Measurements from ENCODE around the gene GAA.

Gene GAA

DNA sequence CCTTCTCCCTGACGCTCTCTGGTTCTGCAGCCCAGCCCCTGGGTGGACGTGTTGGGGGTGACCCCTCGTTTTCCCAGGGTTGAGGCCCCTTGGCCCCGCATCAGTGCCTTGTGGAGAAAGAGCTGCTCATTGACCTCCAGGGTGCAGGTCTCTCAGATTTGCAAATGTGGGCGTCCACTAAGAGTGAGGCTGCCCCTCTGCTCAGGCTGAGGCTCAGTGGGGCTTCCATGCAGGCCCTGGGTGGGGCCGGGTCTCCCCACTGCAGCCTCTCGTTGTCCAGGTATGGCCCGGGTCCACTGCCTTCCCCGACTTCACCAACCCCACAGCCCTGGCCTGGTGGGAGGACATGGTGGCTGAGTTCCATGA, 9.0 kb downstream of the GAA start:
- no peaks in the 10 kb centered on the region for H4K20me1 ChIP-seq (ENCODE audit: insufficient read depth, low read length, poor library complexity, severe bottlenecking)
- H3K9me2 ChIP-seq (replicated peaks; ENCODE audit: low read depth, low read length) = no peaks in the 10 kb centered on the region
- TF ChIP-seq, protein P1, sequence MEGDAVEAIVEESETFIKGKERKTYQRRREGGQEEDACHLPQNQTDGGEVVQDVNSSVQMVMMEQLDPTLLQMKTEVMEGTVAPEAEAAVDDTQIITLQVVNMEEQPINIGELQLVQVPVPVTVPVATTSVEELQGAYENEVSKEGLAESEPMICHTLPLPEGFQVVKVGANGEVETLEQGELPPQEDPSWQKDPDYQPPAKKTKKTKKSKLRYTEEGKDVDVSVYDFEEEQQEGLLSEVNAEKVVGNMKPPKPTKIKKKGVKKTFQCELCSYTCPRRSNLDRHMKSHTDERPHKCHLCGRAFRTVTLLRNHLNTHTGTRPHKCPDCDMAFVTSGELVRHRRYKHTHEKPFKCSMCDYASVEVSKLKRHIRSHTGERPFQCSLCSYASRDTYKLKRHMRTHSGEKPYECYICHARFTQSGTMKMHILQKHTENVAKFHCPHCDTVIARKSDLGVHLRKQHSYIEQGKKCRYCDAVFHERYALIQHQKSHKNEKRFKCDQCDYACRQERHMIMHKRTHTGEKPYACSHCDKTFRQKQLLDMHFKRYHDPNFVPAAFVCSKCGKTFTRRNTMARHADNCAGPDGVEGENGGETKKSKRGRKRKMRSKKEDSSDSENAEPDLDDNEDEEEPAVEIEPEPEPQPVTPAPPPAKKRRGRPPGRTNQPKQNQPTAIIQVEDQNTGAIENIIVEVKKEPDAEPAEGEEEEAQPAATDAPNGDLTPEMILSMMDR (conservative IDR thresholded peaks at IDR 0.05; ENCODE audit: low read length) = no peak
- TF ChIP-seq EZH2phosphoT487 (IDR thresholded peaks at IDR 0.05; ENCODE audit: borderline replicate concordance) = no peak
- no peak overlapping the region for H3K4me2 ChIP-seq (ENCODE audit: low read depth, low read length, poor library complexity, severe bottlenecking)
- no peaks in the 10 kb centered on the region for H3K79me2 ChIP-seq (ENCODE audit: insufficient read depth, low read length)
- no peaks in the 10 kb centered on the region for H3K9me3 ChIP-seq (ENCODE audit: insufficient read depth, low read depth, low read length)
- H2AFZ ChIP-seq (ENCODE audit: low read length) = no peak overlapping the region
- no peaks in the 10 kb centered on the region for H3K27me3 ChIP-seq (ENCODE audit: insufficient read depth, low read length, poor library complexity, severe bottlenecking)
- no peaks in the 10 kb centered on the region for H3K36me3 ChIP-seq (ENCODE audit: insufficient read depth, low read length)
- no peaks in the 10 kb centered on the region for H3F3A ChIP-seq (ENCODE audit: low read depth)
- no peak overlapping the region for H3K4me3 ChIP-seq (ENCODE audit: low read length, poor library complexity, severe bottlenecking)
- H3K9ac ChIP-seq (ENCODE audit: low read depth, low read length, poor library complexity, severe bottlenecking) = no peak overlapping the region
- no peaks in the 10 kb centered on the region for H3K4me1 ChIP-seq (ENCODE audit: insufficient read depth, low read length, poor library complexity, severe bottlenecking)

DNA sequence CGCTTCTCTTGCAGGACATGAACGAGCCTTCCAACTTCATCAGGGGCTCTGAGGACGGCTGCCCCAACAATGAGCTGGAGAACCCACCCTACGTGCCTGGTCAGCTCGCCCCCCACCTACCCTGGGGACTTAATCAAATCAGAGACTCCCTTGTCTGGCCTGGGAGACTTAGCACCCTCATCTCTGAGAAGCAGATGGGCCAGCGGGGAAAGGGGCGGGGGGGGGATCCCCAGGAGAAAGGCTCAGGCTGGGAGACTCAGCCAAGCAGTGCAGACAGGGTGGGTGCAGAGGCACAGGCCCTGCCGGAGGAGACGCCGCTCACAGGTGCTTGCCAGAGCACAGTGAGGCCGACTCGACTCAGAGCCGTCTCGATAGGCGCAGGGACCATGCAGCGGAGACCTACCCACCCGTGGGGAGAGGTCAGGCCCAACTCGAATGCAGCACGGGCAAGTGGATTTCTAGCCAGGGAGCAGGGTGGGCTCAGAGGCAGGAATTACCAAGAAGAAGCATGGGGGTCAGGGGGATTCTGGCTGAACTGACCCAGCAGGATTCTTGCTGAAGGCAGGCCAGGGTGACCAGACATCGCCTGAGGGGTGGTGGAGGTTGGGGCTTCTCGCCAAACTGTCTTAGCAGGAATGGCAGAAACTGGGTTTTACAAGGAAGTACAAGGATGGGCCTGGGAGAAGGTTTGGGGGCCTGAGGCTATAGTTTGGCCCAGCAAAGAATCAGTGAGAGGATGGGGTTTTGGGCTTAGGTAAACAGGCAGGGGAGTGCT, 9.7 kb downstream of the GAA start:
- H3K4me2 ChIP-seq (ENCODE audit: low read depth, low read length, poor library complexity, severe bottlenecking) = no peak overlapping the region
- no peaks in the 10 kb centered on the region for H3K79me2 ChIP-seq (ENCODE audit: insufficient read depth, low read length)
- H3K4me3 ChIP-seq (ENCODE audit: low read length, poor library complexity, severe bottlenecking) = no peak overlapping the region
- H3K4me1 ChIP-seq (ENCODE audit: insufficient read depth, low read length, poor library complexity, severe bottlenecking) = no peaks in the 10 kb centered on the region
- H3K9me3 ChIP-seq (ENCODE audit: insufficient read depth, low read depth, low read length) = no peaks in the 10 kb centered on the region
- no peaks in the 10 kb centered on the region for H3K9me2 ChIP-seq (replicated peaks; ENCODE audit: low read depth, low read length)
- H3K27me3 ChIP-seq (ENCODE audit: insufficient read depth, low read length, poor library complexity, severe bottlenecking) = no peaks in the 10 kb centered on the region
- no peak for TF ChIP-seq EZH2phosphoT487 (IDR thresholded peaks at IDR 0.05; ENCODE audit: borderline replicate concordance)
- TF ChIP-seq, protein P1 (conservative IDR thresholded peaks at IDR 0.05; ENCODE audit: low read length) = no peak
- H3F3A ChIP-seq (ENCODE audit: low read depth) = no peaks in the 10 kb centered on the region
- no peak overlapping the region for H2AFZ ChIP-seq (ENCODE audit: low read length)
- no peaks in the 10 kb centered on the region for H3K36me3 ChIP-seq (ENCODE audit: insufficient read depth, low read length)
- H4K20me1 ChIP-seq (ENCODE audit: insufficient read depth, low read length, poor library complexity, severe bottlenecking) = no peaks in the 10 kb centered on the region
- no peak overlapping the region for H3K9ac ChIP-seq (ENCODE audit: low read depth, low read length, poor library complexity, severe bottlenecking)

DNA sequence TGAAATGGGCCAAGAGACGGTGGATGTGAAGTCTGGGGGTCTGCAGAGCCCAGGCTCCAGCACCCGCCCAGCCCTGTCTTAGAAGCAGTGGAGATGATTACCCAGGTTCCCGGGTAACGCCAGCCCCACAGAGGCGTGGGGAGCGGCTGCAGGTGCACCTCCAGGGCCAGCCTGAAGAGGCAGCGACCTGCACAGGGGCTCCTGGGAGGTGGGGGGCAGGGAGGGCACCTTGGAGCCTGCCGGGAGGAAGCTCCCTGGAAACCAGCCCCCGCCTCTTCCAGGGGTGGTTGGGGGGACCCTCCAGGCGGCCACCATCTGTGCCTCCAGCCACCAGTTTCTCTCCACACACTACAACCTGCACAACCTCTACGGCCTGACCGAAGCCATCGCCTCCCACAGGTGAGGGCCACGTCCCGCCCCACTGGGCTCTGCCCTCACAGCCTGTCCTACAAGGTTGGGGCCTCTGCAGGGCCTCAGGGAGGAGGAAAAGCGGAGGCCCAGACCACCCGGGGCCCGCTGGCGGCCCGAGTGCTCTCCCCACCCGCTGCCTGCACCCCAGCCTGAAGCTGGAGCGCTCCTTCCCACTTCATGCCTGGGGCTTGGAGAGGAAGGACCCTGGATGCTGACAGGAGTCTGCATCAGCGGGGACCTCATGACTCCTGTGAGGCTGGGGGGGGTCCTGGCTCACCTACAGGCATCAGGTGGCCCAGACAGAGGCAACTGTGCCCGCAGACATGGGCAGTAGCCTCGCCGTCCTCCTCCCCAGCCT, 10.5 kb downstream of the GAA start:
- H3K9ac ChIP-seq (ENCODE audit: low read depth, low read length, poor library complexity, severe bottlenecking) = no peak overlapping the region
- H2AFZ ChIP-seq (ENCODE audit: low read length) = no peak overlapping the region
- no peaks in the 10 kb centered on the region for H3K4me1 ChIP-seq (ENCODE audit: insufficient read depth, low read length, poor library complexity, severe bottlenecking)
- no peak overlapping the region for H3K4me2 ChIP-seq (ENCODE audit: low read depth, low read length, poor library complexity, severe bottlenecking)
- H3F3A ChIP-seq (ENCODE audit: low read depth) = no peaks in the 10 kb centered on the region
- no peaks in the 10 kb centered on the region for H3K79me2 ChIP-seq (ENCODE audit: insufficient read depth, low read length)
- H3K9me2 ChIP-seq (replicated peaks; ENCODE audit: low read depth, low read length) = no peaks in the 10 kb centered on the region
- H3K27me3 ChIP-seq (ENCODE audit: insufficient read depth, low read length, poor library complexity, severe bottlenecking) = no peaks in the 10 kb centered on the region
- no peaks in the 10 kb centered on the region for H3K9me3 ChIP-seq (ENCODE audit: insufficient read depth, low read depth, low read length)
- H4K20me1 ChIP-seq (ENCODE audit: insufficient read depth, low read length, poor library complexity, severe bottlenecking) = no peaks in the 10 kb centered on the region
- H3K36me3 ChIP-seq (ENCODE audit: insufficient read depth, low read length) = no peaks in the 10 kb centered on the region
- no peak overlapping the region for H3K4me3 ChIP-seq (ENCODE audit: low read length, poor library complexity, severe bottlenecking)
- TF ChIP-seq, protein P1 (conservative IDR thresholded peaks at IDR 0.05; ENCODE audit: low read length) = no peak; the same call in 1 of the 2 replicates
- no peak for TF ChIP-seq EZH2phosphoT487 (IDR thresholded peaks at IDR 0.05; ENCODE audit: borderline replicate concordance)

All from Loucy (cell line).